ENCODE results near the gene GCC2.
"Not testable (repeated sequence)": the region's sequence is repeated elsewhere in the genome, so short reads cannot be mapped to it uniquely, and the experiment has no call there.

Gene GCC2

DNA sequence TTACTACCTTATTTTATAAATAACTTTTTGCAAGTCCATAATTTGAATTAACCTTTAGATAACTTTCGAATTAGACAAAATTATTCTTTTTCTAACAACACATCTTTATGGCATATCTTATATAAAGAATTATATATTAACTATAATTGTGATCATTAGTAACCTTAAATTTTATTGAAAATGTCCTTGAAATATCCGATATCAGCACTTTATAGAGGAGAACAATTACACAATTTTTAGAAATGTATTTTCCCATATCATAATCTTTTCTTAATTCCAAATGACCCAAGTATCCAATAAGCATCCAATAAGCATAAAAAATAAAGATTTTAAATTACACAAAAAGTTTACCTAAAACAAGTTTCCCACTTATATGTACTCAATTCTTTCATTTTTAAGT lies 7.3 kb upstream of the GCC2 start:
- no peak for DNase-seq

DNA sequence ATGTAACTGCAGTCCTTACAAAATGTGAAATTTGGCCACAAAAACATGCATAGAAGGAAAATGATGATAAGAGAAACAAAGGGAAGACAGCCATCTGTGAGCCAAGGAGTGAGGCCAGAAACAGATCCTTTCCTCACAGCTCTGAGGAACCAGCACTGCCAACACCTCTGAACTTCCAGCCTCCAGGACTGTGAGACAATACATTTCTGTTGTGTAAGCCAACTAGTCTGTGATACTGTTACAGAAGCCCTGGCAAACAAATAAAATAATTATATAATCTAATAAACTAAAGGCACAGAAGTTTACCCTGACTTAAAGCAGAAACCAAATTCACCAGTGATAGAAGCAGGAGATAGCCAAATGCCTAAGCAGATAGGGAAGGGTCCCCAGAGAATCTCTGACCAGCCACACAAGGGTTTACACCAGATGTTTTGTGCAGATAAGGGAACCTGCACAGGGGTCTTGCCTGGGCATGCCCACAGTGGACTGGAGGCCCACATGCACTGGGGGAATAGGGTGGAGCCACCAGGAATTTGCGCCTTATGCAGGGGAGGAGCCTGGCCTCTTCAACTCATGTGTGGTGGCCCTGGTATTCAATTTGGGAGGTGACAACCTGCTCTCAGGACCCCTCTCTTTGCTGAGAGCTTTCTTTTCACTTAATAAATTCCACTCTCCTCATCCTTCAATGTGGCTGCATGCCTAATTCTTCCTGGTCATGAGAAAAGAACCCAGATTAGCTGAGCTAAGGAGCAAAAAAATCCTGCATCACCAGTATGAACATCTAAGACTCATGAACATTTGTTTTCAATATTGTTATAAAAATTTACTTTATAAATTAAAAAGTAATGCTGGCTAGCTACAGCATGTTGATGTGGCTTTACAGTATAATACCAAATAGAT lies 3.8 kb upstream of the GCC2 start:
- DNase-seq = no peak

DNA sequence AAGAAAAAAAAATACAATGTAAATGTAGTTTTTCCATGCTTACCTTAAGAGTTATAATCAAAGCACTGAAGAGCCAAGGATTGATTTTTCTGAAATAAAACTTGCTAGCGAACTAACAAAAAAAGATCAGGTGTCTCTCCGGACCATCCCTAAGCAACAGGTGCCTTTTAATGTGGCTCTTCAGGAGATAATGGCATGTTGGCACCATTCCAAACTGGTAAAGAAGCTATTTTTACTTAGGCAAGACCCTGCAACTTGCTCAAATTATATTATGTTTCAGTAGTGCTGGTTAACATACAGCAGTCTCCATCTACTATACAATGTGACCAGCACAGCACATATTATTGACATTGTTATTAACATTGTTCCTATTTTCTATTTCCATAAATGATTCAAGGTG lies 2.3 kb upstream of the GCC2 start:
- no peak for DNase-seq

DNA sequence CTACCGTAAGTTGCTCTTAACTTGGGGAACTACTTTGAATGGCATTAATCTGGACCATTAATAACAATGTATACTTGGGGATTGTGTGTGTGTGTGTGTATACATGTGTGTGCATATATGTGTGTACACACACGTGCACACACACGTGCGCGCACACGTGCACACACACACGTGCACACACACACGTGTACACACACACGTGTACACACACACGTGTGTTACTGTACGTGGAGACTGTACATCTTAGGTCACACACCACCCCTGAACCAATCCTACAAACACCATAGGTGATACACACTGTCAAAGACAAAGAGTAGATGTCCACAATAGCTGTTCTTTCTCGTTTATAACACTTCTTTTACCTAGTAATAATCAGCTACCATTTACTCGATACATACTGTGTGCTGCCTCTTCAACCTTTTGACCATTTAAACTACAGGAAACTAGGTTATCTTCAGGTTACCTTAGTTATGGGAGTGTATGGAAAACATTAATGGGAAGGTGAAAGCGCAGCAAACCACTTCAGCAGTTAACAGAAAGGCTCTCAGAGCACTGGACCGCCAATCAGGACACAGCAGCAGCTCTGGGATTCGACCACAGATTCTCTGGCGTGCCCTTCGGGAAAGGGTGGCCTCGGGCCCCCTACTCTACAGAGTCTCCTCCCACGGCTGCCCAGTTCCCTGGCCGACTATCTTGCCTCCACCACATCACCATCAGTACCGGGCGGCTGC lies 894 bp upstream of the GCC2 start:
- no peak for DNase-seq

DNA sequence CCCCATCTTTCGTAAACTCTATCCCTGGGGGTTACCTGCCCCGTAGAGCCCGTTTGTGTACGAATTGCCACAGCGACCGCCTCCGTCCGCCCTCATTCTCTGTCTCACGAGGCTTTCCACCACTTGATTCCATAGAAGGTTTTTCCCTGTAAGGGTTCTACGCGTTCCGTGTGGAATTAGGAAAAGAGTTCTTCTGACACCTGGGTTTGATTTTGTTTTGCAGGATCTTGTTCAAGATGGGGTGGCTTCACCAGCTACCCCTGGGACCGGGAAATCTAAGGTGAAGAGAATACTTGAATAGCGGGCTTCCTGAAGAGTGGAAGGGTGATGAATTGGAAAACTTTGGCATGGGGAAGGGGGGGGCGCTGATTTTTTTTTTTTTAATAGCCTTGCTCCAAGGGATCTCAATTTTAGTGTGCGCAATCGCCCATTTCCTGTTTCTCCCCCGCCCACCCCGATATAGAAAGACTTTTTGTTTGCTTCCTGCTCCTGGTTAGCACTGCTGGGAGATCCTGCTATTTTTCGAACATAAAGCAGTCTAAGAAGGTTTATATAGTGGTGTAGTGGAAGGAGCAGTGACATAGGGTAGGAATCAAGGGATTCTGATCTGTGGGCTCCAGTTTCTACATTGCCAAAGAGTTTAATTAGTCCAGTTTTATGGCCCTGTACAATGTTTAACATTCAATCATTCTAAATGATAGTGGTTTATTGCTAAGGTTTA lies 564 bp downstream of the GCC2 start:
- DNase-seq = no peak

DNA sequence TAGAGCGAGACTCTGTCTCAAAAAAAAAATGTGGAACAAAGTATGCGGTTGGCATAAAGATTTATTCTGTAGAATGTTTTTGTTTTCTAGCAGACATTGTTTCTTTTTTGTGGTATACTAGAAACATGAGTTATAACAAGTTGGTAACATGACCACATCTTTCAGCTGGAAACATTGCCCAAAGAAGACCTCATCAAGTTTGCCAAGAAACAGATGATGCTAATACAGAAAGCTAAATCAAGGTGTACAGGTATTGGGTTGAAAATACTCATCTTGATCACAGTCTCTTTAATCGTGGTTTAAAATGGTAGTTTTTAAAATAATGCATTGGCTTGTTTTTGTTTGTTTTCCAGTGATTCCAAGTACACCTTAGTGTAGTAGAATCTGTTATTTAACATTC lies 1.9 kb downstream of the GCC2 start:
- DNase-seq = no peak

DNA sequence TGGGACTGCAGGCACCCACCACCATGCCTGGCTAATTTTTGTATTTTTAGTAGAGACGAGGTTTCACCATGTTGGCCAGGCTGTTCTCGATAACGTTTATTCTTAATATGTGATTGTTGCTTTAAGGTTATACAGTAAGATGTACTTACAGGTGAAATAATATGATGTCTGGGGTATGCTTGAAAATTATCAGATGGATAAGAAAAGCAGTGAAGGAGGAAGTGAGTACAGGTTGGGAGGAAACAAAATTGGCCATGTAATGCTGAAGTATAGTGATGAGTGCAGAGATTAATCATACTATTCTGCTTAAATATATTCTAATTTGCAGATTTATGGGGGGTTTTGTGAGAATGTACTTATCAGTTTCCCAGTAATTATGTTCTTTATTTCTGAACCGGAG lies 3.0 kb downstream of the GCC2 start:
- no peak for DNase-seq

DNA sequence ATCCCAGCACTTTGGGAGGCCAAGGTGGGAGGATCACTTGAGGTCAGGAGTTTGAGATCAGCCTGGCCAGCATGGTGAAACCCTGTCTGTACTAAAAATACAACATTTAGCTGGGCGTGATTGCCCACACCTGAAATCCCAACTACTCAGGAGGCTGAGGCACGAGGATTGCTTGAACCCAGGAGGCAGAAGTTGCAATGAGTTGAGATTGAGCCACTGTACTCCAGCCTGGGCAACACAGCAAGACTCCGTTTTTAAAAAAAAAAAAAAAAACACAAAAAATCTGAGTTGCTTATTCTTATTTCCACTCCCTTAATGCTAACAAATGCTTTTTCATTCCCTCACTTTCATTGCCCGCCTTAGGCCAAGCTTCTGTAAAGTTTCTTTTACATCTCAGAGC lies 4.5 kb downstream of the GCC2 start:
- not testable (repeated sequence) for DNase-seq

DNA sequence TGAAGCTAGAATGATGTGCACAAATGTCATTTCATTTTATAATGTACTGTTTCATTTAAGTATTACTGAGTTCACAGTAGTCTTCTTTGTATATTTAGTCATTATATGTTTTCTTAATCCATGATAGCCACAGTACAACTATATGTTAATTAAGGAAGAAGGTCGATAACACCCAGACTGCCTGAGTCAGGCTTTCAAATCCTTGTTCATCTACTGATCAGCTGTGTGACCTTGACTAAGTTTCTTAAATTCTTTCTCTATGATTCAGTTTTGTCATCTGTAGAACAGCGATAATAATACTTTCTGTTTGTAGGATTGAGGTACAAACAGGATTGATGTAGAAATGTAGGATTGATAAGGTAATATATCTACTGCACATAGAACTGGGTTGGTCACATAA lies 5.4 kb downstream of the GCC2 start:
- DNase-seq = no peak

DNA sequence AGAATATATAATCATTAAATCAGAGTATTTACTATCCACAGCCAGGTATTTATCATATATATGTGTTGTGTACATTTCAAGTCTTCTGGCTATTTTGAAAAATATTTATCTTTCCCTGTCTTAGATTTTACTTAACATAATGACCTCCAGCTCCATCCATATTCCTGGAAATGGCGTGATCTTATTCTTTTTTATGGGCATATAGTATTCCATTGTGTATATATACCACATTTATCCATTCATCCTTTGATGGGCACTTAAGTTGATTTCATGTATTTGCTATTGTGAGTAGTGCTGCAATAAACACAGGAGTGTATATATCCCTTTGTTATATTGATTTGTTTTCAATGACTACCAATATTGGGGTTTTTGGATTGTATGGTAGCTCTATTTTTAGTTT lies 6.6 kb downstream of the GCC2 start:
- no peak for DNase-seq

DNA sequence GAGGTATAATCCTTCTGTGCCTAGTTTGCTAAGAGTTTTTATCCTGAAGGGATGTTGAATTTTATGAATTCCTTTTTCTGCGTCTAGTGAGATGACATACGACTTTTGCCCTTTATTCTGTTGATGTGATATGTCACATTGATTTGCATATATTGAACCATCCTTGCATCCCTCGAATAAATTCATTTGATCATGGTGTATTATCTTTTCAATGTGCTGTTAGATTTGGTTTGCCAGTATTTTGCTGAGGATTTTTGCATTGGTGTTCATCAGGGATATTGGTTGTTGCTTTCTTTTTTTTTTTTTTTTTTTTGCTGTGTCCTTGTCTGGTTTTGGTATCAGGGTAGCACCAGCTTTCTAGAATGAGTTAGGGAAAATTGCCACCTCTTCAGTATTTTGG lies 9.1 kb downstream of the GCC2 start:
- no peak for DNase-seq

DNA sequence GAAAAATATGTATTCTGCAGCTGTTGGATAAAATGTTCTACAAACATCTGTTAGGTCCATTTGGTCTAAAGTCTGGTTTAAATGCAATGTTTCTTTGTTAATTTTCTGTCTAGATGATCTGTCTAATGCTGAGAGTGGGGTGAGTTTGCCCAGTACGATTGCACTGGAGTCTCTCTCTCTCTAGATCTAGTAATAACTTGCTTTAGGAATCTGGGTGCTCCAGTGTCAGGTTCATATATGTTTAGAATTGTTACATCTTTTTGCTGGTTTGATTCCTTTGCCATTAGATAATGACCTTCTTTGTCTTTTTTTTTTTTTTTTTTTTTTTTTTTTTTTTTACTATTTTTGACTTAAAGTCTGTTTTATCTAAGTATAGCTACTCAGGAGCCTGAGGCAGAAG lies 10.4 kb downstream of the GCC2 start:
- no peak for DNase-seq

DNA sequence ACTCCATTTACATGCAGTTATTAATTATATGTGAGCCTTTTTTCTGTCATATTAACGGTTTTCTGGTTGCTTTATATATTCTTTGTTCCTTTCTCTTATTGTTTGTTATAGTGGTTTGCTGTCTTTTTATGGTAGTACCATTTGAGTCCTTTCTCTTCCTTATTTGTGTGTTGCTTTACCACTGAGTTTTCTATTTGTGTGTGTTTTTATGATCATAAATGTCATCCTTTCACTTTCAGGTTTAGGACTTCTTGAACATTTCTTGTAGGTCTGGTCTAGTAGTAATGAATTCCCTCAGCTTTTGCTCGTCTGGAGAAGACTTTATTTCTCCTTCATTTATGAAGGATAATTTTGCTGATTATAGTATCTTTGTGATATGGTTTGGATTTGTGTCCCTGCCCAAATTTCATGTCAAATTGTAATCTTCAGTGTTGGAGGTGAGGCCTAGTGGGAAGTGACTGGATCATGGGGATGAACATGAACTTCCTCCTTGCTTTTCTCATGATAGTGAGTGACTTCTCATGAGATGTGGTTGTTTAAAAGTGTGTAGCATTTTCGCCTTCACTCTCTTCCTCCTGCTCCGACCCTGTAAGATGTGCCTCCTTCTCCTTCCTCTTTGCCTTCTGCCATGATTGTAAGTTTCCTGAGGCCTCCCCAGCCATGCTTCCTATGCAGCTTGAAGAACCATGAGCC lies 11.5 kb downstream of the GCC2 start:
- no peak for DNase-seq

DNA sequence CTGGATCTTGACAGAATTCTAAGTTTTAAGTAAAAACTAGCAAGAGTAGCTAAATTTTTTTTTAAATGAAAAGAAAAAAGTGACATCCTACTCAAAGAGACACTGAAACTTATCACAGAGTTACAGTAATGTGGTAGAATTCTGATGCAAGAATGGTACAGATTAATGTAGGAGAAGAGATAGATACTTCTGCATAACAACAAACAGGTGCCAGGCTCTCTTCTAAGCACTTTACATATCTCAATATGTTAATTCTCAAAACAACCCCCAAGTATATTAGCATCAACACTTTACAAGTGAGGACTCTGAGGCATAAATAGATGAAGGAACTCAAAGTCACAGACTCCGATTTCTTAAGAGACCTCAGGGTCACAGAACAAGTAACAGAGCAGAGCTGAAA lies 28.1 kb downstream of the GCC2 start:
- DNase-seq = no peak

DNA sequence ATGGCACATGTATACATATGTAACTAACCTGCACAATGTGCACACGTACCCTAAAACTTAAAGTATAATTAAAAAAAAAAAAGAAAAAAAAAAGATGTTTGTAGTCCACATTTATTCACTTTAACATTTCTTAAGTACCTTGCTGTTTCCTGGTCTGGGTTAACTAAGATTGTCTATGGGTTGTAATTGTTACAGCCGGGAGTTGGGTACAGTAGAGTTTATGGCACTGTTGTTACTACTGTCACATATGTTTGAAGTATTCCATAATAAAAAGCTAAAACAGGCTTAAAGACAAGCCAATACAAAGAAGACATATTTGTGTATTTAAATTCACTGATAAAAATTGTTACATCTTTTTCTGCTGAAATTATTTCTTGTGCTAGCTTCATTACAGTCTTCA lies 36.2 kb downstream of the GCC2 start:
- DNase-seq = no peak

DNA sequence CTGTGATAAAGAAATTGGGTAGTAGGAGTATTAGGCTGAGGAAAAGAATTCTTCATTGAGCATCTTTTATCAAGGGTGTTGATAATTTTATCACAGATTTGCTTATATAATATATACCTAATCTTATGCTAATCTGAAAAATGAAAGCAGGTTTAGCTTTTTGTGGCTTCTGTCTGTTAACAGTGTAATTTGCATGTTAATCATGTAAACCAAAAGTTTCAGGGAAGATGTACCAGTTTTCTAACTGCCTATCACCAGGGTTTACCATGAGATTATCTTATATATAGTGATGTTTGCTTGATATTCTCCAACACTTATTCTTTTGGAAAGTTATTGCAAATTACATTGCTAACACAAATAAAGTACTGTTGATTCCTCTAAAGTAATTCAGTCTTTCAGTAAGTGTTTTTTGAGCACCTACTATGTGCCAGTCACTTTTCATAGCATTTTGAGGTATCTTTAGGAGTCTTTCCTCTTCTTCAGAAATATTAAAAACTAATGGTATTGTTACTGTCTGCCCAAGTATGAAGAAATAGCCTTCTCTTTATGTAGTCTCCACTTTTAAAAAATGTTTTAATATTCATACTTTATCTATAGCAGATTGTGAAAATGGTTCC lies 41.6 kb downstream of the GCC2 start:
- no peak for DNase-seq

DNA sequence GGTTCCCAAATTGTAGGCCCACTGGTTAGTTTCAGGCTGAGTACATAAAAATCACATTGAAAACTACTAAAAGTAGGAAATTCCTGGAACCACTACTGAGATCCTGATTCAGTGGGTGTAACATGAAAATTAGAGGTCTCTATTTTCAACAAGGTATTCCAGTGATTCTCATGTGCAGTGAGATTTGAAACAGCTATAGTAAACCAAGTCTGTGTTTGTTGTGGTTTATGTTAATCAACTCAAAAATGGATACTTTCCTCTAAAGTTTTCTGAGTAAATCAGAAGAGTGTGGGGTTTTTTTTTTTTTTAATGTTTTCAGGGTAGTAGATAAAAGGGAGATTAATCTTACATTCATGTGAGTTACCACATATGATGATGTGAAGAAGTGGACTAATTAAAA lies 42.8 kb downstream of the GCC2 start:
- no peak for DNase-seq

DNA sequence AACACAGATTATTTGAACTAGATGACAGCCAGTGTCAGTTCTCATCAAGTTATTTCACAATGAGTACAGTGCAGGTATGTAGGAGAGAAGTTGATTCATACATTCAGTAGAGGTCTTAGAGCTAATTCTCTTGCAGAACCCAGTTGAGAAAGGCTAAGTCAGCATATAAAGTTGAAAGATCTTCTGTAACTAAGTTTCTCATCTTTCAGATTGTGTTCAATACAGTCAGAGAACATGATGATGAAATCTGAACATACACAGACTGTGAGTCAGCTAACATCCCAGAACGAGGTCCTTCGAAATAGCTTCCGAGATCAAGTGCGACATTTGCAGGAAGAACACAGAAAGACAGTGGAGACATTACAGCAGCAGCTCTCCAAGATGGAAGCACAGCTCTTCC lies 43.4 kb downstream of the GCC2 start:
- no peak for DNase-seq

DNA sequence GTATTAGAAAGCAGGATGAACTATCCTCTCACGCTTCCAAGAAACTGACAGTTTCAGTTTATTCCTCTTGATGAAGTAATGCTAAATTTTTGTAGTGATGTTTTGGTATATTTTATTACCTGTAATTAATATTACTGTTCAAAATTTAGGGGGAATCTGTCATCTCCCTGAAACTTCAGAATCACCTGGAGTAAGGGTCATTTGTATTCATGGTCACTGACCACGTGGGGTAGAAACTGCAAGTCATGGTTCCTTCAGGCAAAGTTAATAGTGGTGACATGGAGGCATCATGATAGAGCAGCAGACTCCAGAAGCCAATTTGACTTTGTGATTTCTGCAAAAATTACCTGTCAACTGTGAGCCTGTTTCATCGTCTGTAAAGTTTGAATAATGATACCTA lies 47.2 kb downstream of the GCC2 start:
- DNase-seq = not testable (repeated sequence)

DNA sequence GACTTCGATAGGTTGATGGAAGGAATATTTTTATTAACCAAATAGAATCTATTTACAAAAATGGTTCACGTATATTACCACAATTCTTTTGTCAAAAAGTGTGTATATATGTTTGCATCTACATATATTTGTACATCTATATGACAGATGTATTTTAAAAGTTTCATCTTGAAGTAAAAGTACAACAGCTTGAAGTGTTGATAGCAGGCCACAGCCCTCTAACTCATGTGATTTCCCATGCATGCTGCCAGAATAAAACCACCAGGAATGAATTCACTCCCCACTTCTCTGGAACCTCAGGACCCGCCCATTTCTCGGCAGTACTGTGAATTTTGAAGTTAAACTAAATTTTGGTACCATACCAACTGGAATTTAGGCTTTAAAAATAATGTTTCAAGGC lies 58.6 kb downstream of the GCC2 start:
- DNase-seq = not testable (repeated sequence)

DNA sequence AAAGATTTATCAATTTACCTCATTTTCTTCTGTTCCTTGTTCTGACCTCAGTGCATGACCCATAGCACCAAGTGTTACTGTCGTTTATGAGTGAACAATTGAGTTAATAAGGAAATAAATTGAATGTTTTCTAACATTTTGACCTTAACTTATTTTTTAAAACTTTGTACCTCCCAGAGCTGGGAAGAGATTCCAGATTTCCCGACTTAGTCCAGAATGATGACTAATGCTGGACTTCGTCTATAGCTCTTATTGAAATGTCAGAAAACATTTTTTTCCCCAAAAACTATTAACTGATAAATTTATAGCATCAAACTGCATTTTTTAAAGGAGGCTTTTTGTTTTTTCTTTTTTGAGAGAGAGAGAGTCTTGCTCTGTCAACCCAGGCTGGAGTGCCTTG lies 63.4 kb downstream of the GCC2 start:
- DNase-seq = not testable (repeated sequence)

DNA sequence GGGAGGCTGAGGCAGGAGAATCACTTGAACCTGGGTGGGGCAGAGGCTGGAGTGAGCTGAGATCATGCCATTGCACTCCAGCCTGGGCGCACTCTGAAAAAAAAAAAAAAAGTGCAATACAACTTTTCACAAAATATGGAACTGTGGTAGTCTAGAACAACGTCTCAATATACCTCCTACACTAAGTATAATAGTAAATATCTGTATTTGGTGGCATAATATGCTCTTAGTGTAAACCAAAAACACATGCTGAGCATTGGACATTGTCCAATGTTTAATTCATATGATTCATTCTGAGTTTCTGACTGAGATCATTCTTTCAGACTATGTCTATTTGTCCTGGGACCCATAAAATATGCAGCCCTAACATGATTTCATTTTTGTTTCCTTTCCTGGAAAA lies 65.5 kb downstream of the GCC2 start:
- DNase-seq = not testable (repeated sequence)

DNA sequence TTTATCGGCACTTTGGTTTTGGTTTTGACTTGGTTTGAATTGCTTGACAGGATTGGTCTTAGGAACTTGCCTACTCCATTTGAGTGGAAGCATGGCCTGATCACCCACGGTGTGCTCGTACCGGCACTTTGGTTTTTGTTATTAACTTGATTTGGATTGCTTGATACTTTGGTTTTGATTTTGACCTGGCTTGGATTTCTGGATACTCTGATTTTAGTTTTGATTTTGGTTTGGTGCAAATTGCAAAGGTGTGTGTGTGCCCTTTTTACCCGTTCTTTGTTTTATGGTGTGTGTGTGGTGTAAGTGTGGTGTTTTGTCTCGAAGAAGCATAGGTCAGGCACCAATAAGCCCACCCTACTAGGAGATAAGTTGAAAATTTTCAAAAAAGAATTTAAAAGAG lies 75.7 kb downstream of the GCC2 start:
- DNase-seq = not testable (repeated sequence)
